ENCODE measurements around the gene KRTAP15-1. TPM values are rescaled to one million over a fixed set of nuclear protein-coding genes. Genes with fewer than 3 reads are reported as not detected.

Gene KRTAP15-1
- not detected in 2 replicates for total RNA-seq (2014; rRNA removed; shearing (Covaris generic))

- no peak for DNase-seq (ENCODE audit: low read depth)
These were observed at the start of gene KRTAP15-1 for GRCh38 chr21:30439975-30440374. Gene KRTAP15-1, plus strand, starts transcription at chr21:30440275. Its CDS starts 53 bp downstream, at chr21:30440328.

- no peak for DNase-seq (ENCODE audit: low read depth)
These were observed 48.5 kb upstream of the KRTAP15-1 start for GRCh38 chr21:30391492-30392025.

GRCh38 chr21:30395731-30396130 is 44.3 kb upstream of the KRTAP15-1 start, which contains the start of gene KRTAP13-1:
Gene KRTAP13-1, plus strand, starts transcription at chr21:30396031. Its CDS starts 56 bp downstream, at chr21:30396087.
- no peak for DNase-seq (ENCODE audit: low read depth)

- peak; percentile 54 for DNase-seq (ENCODE audit: low read depth)
These were observed 31.1 kb upstream of the KRTAP15-1 start for GRCh38 chr21:30408782-30409494.

- no peak for DNase-seq (ENCODE audit: low read depth)
These were observed 24.1 kb upstream of the KRTAP15-1 start for GRCh38 chr21:30415993-30416392.

- DNase-seq (ENCODE audit: low read depth) = no peak
These were observed 14.2 kb upstream of the KRTAP15-1 start, which contains the start of gene KRTAP13-3 for GRCh38 chr21:30425826-30426225. Gene KRTAP13-3, minus strand, starts transcription at chr21:30425926. Its CDS starts 14 bp downstream, at chr21:30425912.

GRCh38 chr21:30426731-30427130 is 13.3 kb upstream of the KRTAP15-1 start:
- DNase-seq (ENCODE audit: low read depth) = no peak

- no peak for DNase-seq (ENCODE audit: low read depth)
These were observed 9.9 kb upstream of the KRTAP15-1 start, which contains the start of gene KRTAP13-4 for GRCh38 chr21:30430170-30430655. Gene KRTAP13-4, plus strand, starts transcription at chr21:30430220. Its CDS starts 56 bp downstream, at chr21:30430276.

- DNase-seq (ENCODE audit: low read depth) = peak; percentile 9
These were observed 5.9 kb upstream of the KRTAP15-1 start for GRCh38 chr21:30434033-30434631.

GRCh38 chr21:30437010-30437565 is 3.0 kb upstream of the KRTAP15-1 start:
- no peak for DNase-seq (ENCODE audit: low read depth)

GRCh38 chr21:30443226-30443625 is 3.2 kb downstream of the KRTAP15-1 start:
- DNase-seq (ENCODE audit: low read depth) = no peak

- DNase-seq (ENCODE audit: low read depth) = no peak
These were observed 4.1 kb downstream of the KRTAP15-1 start for GRCh38 chr21:30444204-30444603.

- DNase-seq (ENCODE audit: low read depth) = no peak
These were observed 7.0 kb downstream of the KRTAP15-1 start for GRCh38 chr21:30447056-30447455.

GRCh38 chr21:30448514-30448913 is 8.4 kb downstream of the KRTAP15-1 start:
- no peak for DNase-seq (ENCODE audit: low read depth)

GRCh38 chr21:30463713-30464112 is 23.6 kb downstream of the KRTAP15-1 start:
- DNase-seq (ENCODE audit: low read depth) = peak; percentile 1

- DNase-seq (ENCODE audit: low read depth) = no peak
These were observed 29.0 kb downstream of the KRTAP15-1 start for GRCh38 chr21:30468900-30469714.

- no peak for DNase-seq (ENCODE audit: low read depth)
These were observed 37.9 kb downstream of the KRTAP15-1 start for GRCh38 chr21:30478004-30478403.

GRCh38 chr21:30479259-30479658 is 39.2 kb downstream of the KRTAP15-1 start:
- no peak for DNase-seq (ENCODE audit: low read depth)

- DNase-seq (ENCODE audit: low read depth) = no peak
These were observed 40.1 kb downstream of the KRTAP15-1 start, which contains the start of gene KRTAP19-1 for GRCh38 chr21:30480145-30480544. Gene KRTAP19-1, minus strand, starts transcription at chr21:30480367. Its CDS starts 50 bp downstream, at chr21:30480317.

- DNase-seq (ENCODE audit: low read depth) = no peak
These were observed 42.1 kb downstream of the KRTAP15-1 start for GRCh38 chr21:30482130-30482529.

GRCh38 chr21:30486180-30486579 is 46.1 kb downstream of the KRTAP15-1 start:
- no peak for DNase-seq (ENCODE audit: low read depth)
